Esophagus muscularis mucosa (tissue), 3 donors: ENCODE measurements around the gene KCNH1.

Source experiments
- CTCF ChIP-seq, 3 experiments: fragments of 200-600 bp in 2 of 3; fragments of 450-650 bp in 1 of 3; sonication (generic) in 2 of 3; IDR thresholded peaks; one replicate each; pipeline ENCODE4 v1.5.1; 2017 to 2019; ENCODE audit warnings: antibody characterized with exemption in 3 of 3, mild to moderate bottlenecking in 2 of 3, moderate library complexity in 1 of 3
- POLR2A ChIP-seq: fragments of 450-650 bp; IDR thresholded peaks from one replicate; pipeline ENCODE4 v1.6.1; 2017; ENCODE audit warnings: antibody characterized with exemption, moderate library complexity, mild to moderate bottlenecking, low read depth
- POLR2AphosphoS5 ChIP-seq, 2 donors: sonication (generic); formaldehyde crosslinking; IDR thresholded peaks; one replicate each; pipeline ENCODE4 v1.6.1; 2017; ENCODE audit warnings: antibody characterized with exemption in 2 of 2

GRCh38 chr1:210942513-210942912 is 191.4 kb downstream of the KCNH1 start:
- TF ChIP-seq CTCF (IDR thresholded peaks at IDR 0.05) (no peak), POLR2A (no peak), POLR2AphosphoS5 (IDR thresholded peaks at IDR 0.05) (no peak)
